HG03354 (cell line): ENCODE data around the gene TCF25.
"Not testable (repeated sequence)": the region's sequence is repeated elsewhere in the genome, so short reads cannot be mapped to it uniquely, and the experiment has no call there.

Experiments used
- ATAC-seq: cut with Tn5 transposase; IDR thresholded peaks from one replicate; pipeline ENCODE4 v1.9.1; 2021; ENCODE audit warnings: mild to moderate bottlenecking; ENCODE audit not compliant: unreplicated experiment, poor library complexity, severe bottlenecking

Gene TCF25

GRCh38 chr16:89873109-89873971 lies at the start of gene TCF25:
TCF25 (plus strand) TSS chr16:89873592; CDS start chr16:89873668, 76 bp downstream.
- ATAC-seq, result peak; percentile 46

GRCh38 chr16:89823824-89824148 lies 49.6 kb upstream of the TCF25 start:
- not testable (repeated sequence) for ATAC-seq

- no peak for ATAC-seq
Observed at GRCh38 chr16:89826531-89827382, 46.6 kb upstream of the TCF25 start.

GRCh38 chr16:89827383-89828198 lies 45.8 kb upstream of the TCF25 start:
- no peak for ATAC-seq

GRCh38 chr16:89828199-89828869 lies 45.1 kb upstream of the TCF25 start, which contains the start of gene SPIRE2:
SPIRE2 (plus strand) TSS chr16:89828475; CDS start chr16:89828551, 76 bp downstream.
- ATAC-seq, result peak; percentile 64

GRCh38 chr16:89828870-89829629 lies 44.3 kb upstream of the TCF25 start:
- ATAC-seq, result no peak

- ATAC-seq, result no peak
Observed at GRCh38 chr16:89829630-89830437, 43.6 kb upstream of the TCF25 start.

GRCh38 chr16:89831810-89832328 lies 41.5 kb upstream of the TCF25 start:
- no peak for ATAC-seq

- ATAC-seq, result not testable (repeated sequence)
Observed at GRCh38 chr16:89833664-89834363, 39.6 kb upstream of the TCF25 start.

GRCh38 chr16:89834813-89835363 lies 38.5 kb upstream of the TCF25 start:
- ATAC-seq, result not testable (repeated sequence)

- ATAC-seq, result not testable (repeated sequence)
Observed at GRCh38 chr16:89836484-89836883, 36.9 kb upstream of the TCF25 start.

GRCh38 chr16:89837014-89837546 lies 36.3 kb upstream of the TCF25 start:
- ATAC-seq, result no peak

- no peak for ATAC-seq
Observed at GRCh38 chr16:89841275-89841674, 32.1 kb upstream of the TCF25 start.

- ATAC-seq, result no peak
Observed at GRCh38 chr16:89842471-89843408, 30.7 kb upstream of the TCF25 start.
